HepG2 (cell line): ENCODE data around the gene GOLT1A. TPM values are rescaled to one million over a fixed set of nuclear protein-coding genes. Genes with fewer than 3 reads are reported as not detected.

Experiments
- ATAC-seq: fragments of 200-7000 bp; cut with Tn5 transposase; 3 replicates; pipeline ENCODE4 v1.9.1; 2020; ENCODE audit warnings: mild to moderate bottlenecking, moderate library complexity
- BruUV-seq: library from RNA; stranded (reverse); fragments of 400-500 nt; replicated peaks from 2 replicates; lab custom pipeline; 2021; lab: Mats Ljungman, UMichigan
- CTCF ChIA-PET: fragments of 300-600 bp; formaldehyde crosslinking; extraction: SDS; loops from one replicate; lab custom pipeline; 2021; ENCODE audit warnings: low total read pairs, inconsistent platforms, low intra/inter-chr PET ratio; lab: Yijun Ruan, JAX
- POLR2A ChIA-PET: fragments of 350-600 bp; sonication (Branson Sonifier 250); formaldehyde crosslinking; loops from one replicate; lab custom pipeline; 2020; ENCODE audit warnings: antibody characterized with exemption, inconsistent platforms; lab: Yijun Ruan, JAX
- DNase-seq: peaks from one replicate; pipeline ENCODE4 v3.0.0-alpha.2; 2015; ENCODE audit warnings: low spot score
- FAIRE-seq: peaks from 3 replicates; lab custom pipeline; 2011; peaks lifted over from hg19 to GRCh38; lab: Jason Lieb, UNC
- H2AFZ ChIP-seq: one replicate; pipeline ENCODE4 v1.6.1; 2011; ENCODE audit warnings: low read length, inconsistent platforms
- H3K27ac ChIP-seq: fragments of 300-600 bp; 3 replicates; pipeline ENCODE4 v1.8.0; 2011; ENCODE audit warnings: mixed run types, mild to moderate bottlenecking, mixed read lengths, low read length, inconsistent platforms; ENCODE audit not compliant: insufficient read depth; ENCODE audit errors: extremely low read length
- H3K27me3 ChIP-seq, 2 experiments: fragments of 200-600 bp in 1 of 2; 2 replicates in 1 of 2; 3 replicates in 1 of 2; pipeline versions ENCODE4 v1.6.0 to v1.8.0; 2011; ENCODE audit warnings: low read length in 2 of 2, mild to moderate bottlenecking in 2 of 2, moderate library complexity in 2 of 2, inconsistent platforms in 1 of 2; ENCODE audit not compliant: insufficient read depth in 2 of 2, control insufficient read depth in 1 of 2
- H3K36me3 ChIP-seq, 2 experiments: fragments of 200-600 bp in 1 of 2; replicated peaks in 1 of 2; 2 replicates in 1 of 2; 3 replicates in 1 of 2; pipeline versions ENCODE4 v1.5.1 to v1.8.0; 2011; ENCODE audit warnings: low read length in 2 of 2, inconsistent platforms in 1 of 2; ENCODE audit not compliant: insufficient read depth in 2 of 2, control insufficient read depth in 1 of 2
- H3K4me1 ChIP-seq: 2 replicates; pipeline ENCODE4 v1.5.1; 2012; ENCODE audit warnings: low read length, inconsistent platforms; ENCODE audit not compliant: insufficient read depth
- H3K4me2 ChIP-seq: 2 replicates; pipeline ENCODE4 v1.6.0; 2011; ENCODE audit warnings: low read depth, low read length, inconsistent platforms
- H3K4me3 ChIP-seq, 3 experiments: fragments of 200-600 bp in 1 of 3; sonication (generic), shearing (Covaris generic) in 1 of 3; replicated peaks in 1 of 3; 2 replicates each; pipeline ENCODE4 v1.5.1; 2011 to 2016; ENCODE audit warnings: low read length in 3 of 3, inconsistent platforms in 2 of 3, low read depth in 2 of 3, mild to moderate bottlenecking in 2 of 3, control low read depth in 1 of 3, mixed read lengths in 1 of 3; ENCODE audit not compliant: insufficient read depth in 1 of 3
- H3K79me2 ChIP-seq: one replicate; pipeline ENCODE4 v1.6.1; 2011; ENCODE audit warnings: low read length, inconsistent platforms; ENCODE audit not compliant: insufficient read depth
- H3K9ac ChIP-seq: 2 replicates; pipeline ENCODE4 v1.6.0; 2011; ENCODE audit warnings: mild to moderate bottlenecking, low read depth, low read length, inconsistent platforms; ENCODE audit not compliant: insufficient read depth
- H3K9me3 ChIP-seq: 2 replicates; pipeline ENCODE4 v1.5.1; 2012; ENCODE audit warnings: mild to moderate bottlenecking, low read length
- H4K20me1 ChIP-seq: 2 replicates; pipeline ENCODE4 v1.6.0; 2011; ENCODE audit warnings: inconsistent platforms, mild to moderate bottlenecking, low read length, moderate library complexity; ENCODE audit not compliant: insufficient read depth
- REL ChIP-seq: sonication (generic); formaldehyde crosslinking; conservative IDR thresholded peaks from 2 replicates; pipeline ENCODE4 v1.8.0; 2022; ENCODE audit warnings: mild to moderate bottlenecking, missing genetic modification reagents, moderate library complexity
- ZBTB46 ChIP-seq: sonication (generic); formaldehyde crosslinking; IDR thresholded peaks from 2 replicates; pipeline ENCODE4 v1.4.0; 2020; ENCODE audit warnings: mild to moderate bottlenecking, missing genetic modification reagents, borderline replicate concordance
- ZNF629 ChIP-seq: sonication (generic); formaldehyde crosslinking; conservative IDR thresholded peaks from 2 replicates; pipeline ENCODE4 v1.5.0; 2020; ENCODE audit warnings: missing genetic modification reagents
- ZNF788 ChIP-seq: sonication (generic); formaldehyde crosslinking; IDR thresholded peaks from 2 replicates; pipeline ENCODE4 v1.5.0; 2020; ENCODE audit warnings: mild to moderate bottlenecking, missing genetic modification reagents, borderline replicate concordance
- WGBS: methylation state at CpG from one replicate; pipeline ENCODE4 v1.1.6; 2017; ENCODE audit warnings: low lambda C conversion rate; 5-methylcytosine and 5-hydroxymethylcytosine counted together
- in situ Hi-C: cut with HindIII; loops from 2 replicates; pipeline ENCODE4 v1.10.0; 2017; ENCODE audit warnings: low pct_unique_long_range_greater_than_20kb; ENCODE audit not compliant: extremely low pct_ligation_motif_present
- intact Hi-C: fragments of 100-400 bp; cut with micrococcal nuclease; formaldehyde crosslinking; loops from one replicate; pipeline ENCODE4 v1.10.0; 2022; ENCODE audit not compliant: unreplicated experiment
- polyA plus RNA-seq, 8 experiments: library from polyadenylated mRNA; depleted of rRNA in 3 of 8; stranded (reverse) in 7 of 8; unstranded in 1 of 8; fragments of >200 nt; fragmentation: Illumina TruSeq in 4 of 8; extraction: Trizol in 4 of 8; gene quantifications; 2 replicates each; pipeline versions ENCODE4 v1.2.1 to v1.2.3, GENCODE V29; 2011 to 2016; ENCODE audit warnings: low read depth in 4 of 8, missing spikeins in 1 of 8, mixed read lengths in 1 of 8; ENCODE audit not compliant: insufficient read depth in 1 of 8
- total RNA-seq, 5 experiments: library from RNA; depleted of rRNA; stranded (reverse); fragments of >200 nt; fragmentation: Illumina TruSeq; extraction: Trizol; gene quantifications; 2 replicates each; pipeline ENCODE4 v1.2.3, GENCODE V29; 2016; ENCODE audit warnings: low read depth in 1 of 5

Gene GOLT1A
- total and polyA plus RNA-seq, 2 of the 13 experiments (the other 11 are each of a cell fraction or from before 2014, with no cell fraction given), result 25.8 to 28.0 TPM

- TF ChIP-seq ZBTB46 (no peak), ZNF788 (CRISPR knock-in tag) (no peak)
These were observed 51.2 kb downstream of the GOLT1A start (continued) for GRCh38 chr1:204162494-204163074.

- ChIA-PET POLR2A (interaction anchor here (1.6 kb wide), 1 partner anchor 45 kb away, joined by 4 read pairs; no protein-coding TSS in a partner anchor), CTCF (interaction anchor here (0.8 to 2.2 kb wide), 8 partner anchors 44 to 301 kb away, joined by 3 to 48 read pairs (median 5); partner anchors contain the start of gene SNRPE)
- H3K9ac ChIP-seq, result no peak overlapping the region
- intact Hi-C loops (loop anchor here (1.0 kb wide), 1 partner anchor 45 kb away; no protein-coding TSS in a partner anchor), in situ Hi-C loops (loop anchor here (5.0 kb wide), 1 partner anchor 200 kb away; no protein-coding TSS in a partner anchor)
- H3K36me3 ChIP-seq, result no peaks in the 10 kb centered on the region
- no peak overlapping the region for H3K4me3 ChIP-seq
- H2AFZ ChIP-seq, result no peak overlapping the region
- FAIRE-seq (no peak), DNase-seq (no peak), ATAC-seq (no peak)
- H3K27ac ChIP-seq, result no peak overlapping the region
- peaks cover 5 to 36% of the 10 kb centered on the region in 2 experiments; a peak in 3 of 5 replicates for H3K27me3 ChIP-seq
- no peaks in the 10 kb centered on the region for H4K20me1 ChIP-seq
- no TSS peak for BruUV-seq
- peaks cover 36% of the 10 kb centered on the region for H3K4me1 ChIP-seq
- no peak overlapping the region for H3K4me2 ChIP-seq
- H3K9me3 ChIP-seq, result no peaks in the 10 kb centered on the region
- WGBS, result 38% methylated on average over 9 of the region's 14 CpGs
- no peaks in the 10 kb centered on the region for H3K79me2 ChIP-seq
- TF ChIP-seq REL (CRISPR knock-in tag) (no peak), ZNF629 (CRISPR knock-in tag) (peak; percentile 63)
These were observed 51.9 kb downstream of the GOLT1A start for GRCh38 chr1:204161609-204162493.
